A673 (cell line): ENCODE results near the gene ALOX15B. TPM values are rescaled to one million over a fixed set of nuclear protein-coding genes. Genes with fewer than 3 reads are reported as not detected.
A peak's percentile ranks its signal among the peaks of the same experiment; 100 is the strongest.

Experiments used
- BruUV-seq: library from RNA; stranded (reverse); fragments of 400-500 nt; replicated peaks from 2 replicates; lab custom pipeline; 2021; lab: Mats Ljungman, UMichigan
- CTCF ChIA-PET: fragments of 300-600 bp; sonication (Branson Sonifier 250); formaldehyde crosslinking; loops from one replicate; lab custom pipeline; 2022; ENCODE audit warnings: antibody characterized with exemption; lab: Charles Lee
- POLR2A ChIA-PET: fragments of 300-600 bp; sonication (Branson Sonifier 250); formaldehyde crosslinking; loops from one replicate; lab custom pipeline; 2022; ENCODE audit warnings: antibody characterized with exemption; ENCODE audit not compliant: low non-redundant PET; lab: Charles Lee
- DNase-seq: peaks from one replicate; pipeline ENCODE4 v3.0.0-alpha.2; 2015; ENCODE audit warnings: low spot score
- H3K27ac ChIP-seq: fragments of 200-600 bp; sonication (generic); 2 replicates; pipeline ENCODE4 v1.5.1; 2016; ENCODE audit warnings: mixed run types, low read depth, mild to moderate bottlenecking, mixed read lengths, antibody characterized with exemption, low read length; ENCODE audit not compliant: poor library complexity, severe bottlenecking
- H3K27me3 ChIP-seq: fragments of 200-600 bp; sonication (generic); replicated peaks from 2 replicates; pipeline ENCODE4 v1.6.1; 2017; ENCODE audit warnings: mixed run types, low read depth, mild to moderate bottlenecking, mixed read lengths, antibody characterized with exemption, low read length; ENCODE audit not compliant: insufficient read depth, poor library complexity
- H3K36me3 ChIP-seq: fragments of 200-600 bp; sonication (generic); 2 replicates; pipeline ENCODE4 v1.6.1; 2016; ENCODE audit warnings: mixed run types, mild to moderate bottlenecking, mixed read lengths, antibody characterized with exemption, low read length; ENCODE audit not compliant: insufficient read depth, poor library complexity, severe bottlenecking
- H3K4me1 ChIP-seq: fragments of 200-600 bp; sonication (generic); 2 replicates; pipeline ENCODE4 v1.6.1; 2017; ENCODE audit warnings: mixed run types, mild to moderate bottlenecking, mixed read lengths, antibody characterized with exemption, low read length; ENCODE audit not compliant: insufficient read depth, poor library complexity, severe bottlenecking
- H3K4me3 ChIP-seq: fragments of 200-600 bp; sonication (generic); 2 replicates; pipeline ENCODE4 v1.5.1; 2016; ENCODE audit warnings: low read depth, mixed run types, mild to moderate bottlenecking, mixed read lengths, low read length; ENCODE audit not compliant: poor library complexity, severe bottlenecking
- H3K9me3 ChIP-seq: fragments of 200-600 bp; sonication (generic); 2 replicates; pipeline ENCODE4 v1.6.1; 2016; ENCODE audit warnings: mixed run types, low read depth, mild to moderate bottlenecking, mixed read lengths, antibody characterized with exemption, low read length; ENCODE audit not compliant: poor library complexity, severe bottlenecking
- EZH2 ChIP-seq: fragments of 200-600 bp; sonication (generic); IDR thresholded peaks from 2 replicates; pipeline ENCODE4 v1.6.1; 2017; ENCODE audit warnings: borderline replicate concordance, low read depth, mild to moderate bottlenecking, mixed read lengths, antibody characterized with exemption, low read length; ENCODE audit not compliant: poor library complexity, severe bottlenecking
- intact Hi-C: fragments of 100-400 bp; cut with micrococcal nuclease; formaldehyde crosslinking; loops from one replicate; pipeline ENCODE4 v1.10.0; 2022; ENCODE audit not compliant: unreplicated experiment
- total RNA-seq: library from RNA; stranded (reverse); gene quantifications from 2 replicates; pipeline ENCODE4 v1.2.3, GENCODE V29; 2021
- TF ChIP-seq, protein P1 (sequence below): fragments of 300-800, 200-600 bp; sonication (generic); conservative IDR thresholded peaks from 2 replicates; pipeline ENCODE4 v1.5.1; 2017; ENCODE audit warnings: low read depth, mild to moderate bottlenecking, antibody characterized with exemption, low read length, moderate library complexity, mixed read lengths

The ALOX15B gene
- total RNA-seq, 1 experiment from 2014 or later: 0.30 TPM

DNA sequence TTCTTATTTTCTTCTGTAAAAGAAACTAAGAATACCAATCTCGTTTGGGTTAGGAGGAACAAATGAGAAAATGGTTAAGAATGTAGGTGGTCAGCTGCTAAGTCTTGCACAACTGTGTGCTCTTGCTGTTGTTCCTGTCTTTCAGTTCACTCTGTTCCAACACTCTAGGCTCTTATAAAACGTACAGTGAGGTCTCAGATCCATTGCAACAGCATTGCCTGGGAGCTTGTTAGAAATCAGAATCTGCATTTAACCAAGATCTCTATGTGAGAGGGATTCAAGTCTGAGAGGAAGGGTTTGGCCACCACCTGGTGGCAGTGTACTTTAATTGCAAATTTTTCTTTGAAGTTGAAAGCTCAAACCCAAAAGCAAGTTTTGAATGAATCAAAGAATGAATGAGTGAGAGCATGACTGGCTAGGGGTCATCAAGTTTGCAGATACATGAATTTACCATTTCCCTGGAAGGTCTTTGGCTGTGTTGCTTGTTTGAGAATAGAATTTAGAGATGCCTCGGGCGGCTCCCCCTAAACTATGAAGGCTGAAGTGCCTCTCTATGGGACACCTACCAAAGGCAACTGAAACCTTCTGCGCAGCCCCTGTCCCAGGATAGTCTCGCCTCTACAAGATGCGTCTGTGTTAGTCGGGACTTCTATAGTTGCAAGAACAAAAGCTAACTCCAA is 2.5 kb downstream of the ALOX15B start:
- no TSS peak for BruUV-seq
- POLR2A ChIA-PET: no interaction called here
- no peak for TF ChIP-seq EZH2
- TF ChIP-seq, protein P1, sequence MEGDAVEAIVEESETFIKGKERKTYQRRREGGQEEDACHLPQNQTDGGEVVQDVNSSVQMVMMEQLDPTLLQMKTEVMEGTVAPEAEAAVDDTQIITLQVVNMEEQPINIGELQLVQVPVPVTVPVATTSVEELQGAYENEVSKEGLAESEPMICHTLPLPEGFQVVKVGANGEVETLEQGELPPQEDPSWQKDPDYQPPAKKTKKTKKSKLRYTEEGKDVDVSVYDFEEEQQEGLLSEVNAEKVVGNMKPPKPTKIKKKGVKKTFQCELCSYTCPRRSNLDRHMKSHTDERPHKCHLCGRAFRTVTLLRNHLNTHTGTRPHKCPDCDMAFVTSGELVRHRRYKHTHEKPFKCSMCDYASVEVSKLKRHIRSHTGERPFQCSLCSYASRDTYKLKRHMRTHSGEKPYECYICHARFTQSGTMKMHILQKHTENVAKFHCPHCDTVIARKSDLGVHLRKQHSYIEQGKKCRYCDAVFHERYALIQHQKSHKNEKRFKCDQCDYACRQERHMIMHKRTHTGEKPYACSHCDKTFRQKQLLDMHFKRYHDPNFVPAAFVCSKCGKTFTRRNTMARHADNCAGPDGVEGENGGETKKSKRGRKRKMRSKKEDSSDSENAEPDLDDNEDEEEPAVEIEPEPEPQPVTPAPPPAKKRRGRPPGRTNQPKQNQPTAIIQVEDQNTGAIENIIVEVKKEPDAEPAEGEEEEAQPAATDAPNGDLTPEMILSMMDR: peak; percentile 69

DNA sequence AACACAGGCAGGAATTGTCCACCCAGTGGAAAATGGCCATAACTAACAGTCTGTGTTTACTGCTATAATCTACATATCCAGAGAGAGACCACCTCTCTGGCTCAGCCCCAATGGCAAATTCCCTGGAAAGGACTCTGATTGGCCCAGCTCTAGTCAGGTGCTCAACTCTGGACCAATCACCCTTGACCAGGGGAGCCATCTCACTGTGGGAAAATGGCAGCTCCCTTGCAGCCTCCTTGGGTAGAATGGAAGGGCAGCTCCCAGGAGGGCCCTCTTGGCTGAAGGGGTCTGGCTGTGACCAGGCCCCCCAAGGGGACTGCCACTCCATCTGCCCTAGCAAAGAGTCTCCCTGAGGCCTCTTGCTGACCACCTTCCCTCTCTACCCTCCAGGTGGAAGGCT is 3.1 kb downstream of the ALOX15B start:
- intact Hi-C loops: loop anchor here (1.0 to 10.0 kb wide), 5 partner anchors 15 to 299 kb away; no protein-coding TSS in a partner anchor

More for the DNA sequence above, 2.5 kb downstream of the ALOX15B start:
- H3K4me3 ChIP-seq: no peak overlapping the region
- no peak overlapping the region for H3K27ac ChIP-seq
- H3K36me3 ChIP-seq: no peaks in the 10 kb centered on the region
- no peaks in the 10 kb centered on the region for H3K27me3 ChIP-seq
- H3K4me1 ChIP-seq: peaks cover 6% of the 10 kb centered on the region
- H3K9me3 ChIP-seq: no peaks in the 10 kb centered on the region
- CTCF ChIA-PET: interaction anchor here (0.6 to 1.8 kb wide), 20 partner anchors 13 to 1203 kb away, joined by 3 to 22 read pairs (median 4); partner anchors contain the start of genes NAA38 and TRAPPC1
- peak; percentile 80 for DNase-seq
- intact Hi-C loops: loop anchor here (1.0 to 10.0 kb wide), 5 partner anchors 15 to 299 kb away; no protein-coding TSS in a partner anchor

More for the DNA sequence above, 3.1 kb downstream of the ALOX15B start:
- TF ChIP-seq, protein P1: no peak
- no peak for TF ChIP-seq EZH2
- POLR2A ChIA-PET: no interaction called here
- peak; percentile 54 for DNase-seq
- CTCF ChIA-PET: interaction anchor here (0.6 to 1.8 kb wide), 19 partner anchors 14 to 601 kb away, joined by 3 to 22 read pairs (median 4); partner anchors contain the start of genes NAA38 and TRAPPC1
- no peaks in the 10 kb centered on the region for H3K27me3 ChIP-seq
- no peaks in the 10 kb centered on the region for H3K9me3 ChIP-seq
- H3K36me3 ChIP-seq: no peaks in the 10 kb centered on the region
- H3K27ac ChIP-seq: no peak overlapping the region
- peaks cover 6% of the 10 kb centered on the region for H3K4me1 ChIP-seq
- BruUV-seq: no TSS peak
- H3K4me3 ChIP-seq: no peak overlapping the region
